ENCODE measurements around the gene GLS2.
"Not testable (repeated sequence)": the region's sequence is repeated elsewhere in the genome, so short reads cannot be mapped to it uniquely, and the experiment has no call there.

GLS2 gene

GRCh38 chr12:56488041-56488955 is at the start of gene GLS2:
TSS of gene GLS2 (minus strand) at chr12:56488161. CDS start at chr12:56488118, 43 bp downstream.
- peak; percentile 33 to 40 for DNase-seq (ENCODE audit: low read depth in 2 of 2)

GRCh38 chr12:56537546-56537945 is 49.6 kb upstream of the GLS2 start:
- no peak for DNase-seq (ENCODE audit: low read depth in 2 of 2)

- DNase-seq (ENCODE audit: low read depth in 2 of 2) = no peak
Observed at GRCh38 chr12:56530390-56531055, 42.6 kb upstream of the GLS2 start.

GRCh38 chr12:56529656-56530055 is 41.7 kb upstream of the GLS2 start:
- DNase-seq (ENCODE audit: low read depth in 2 of 2) = no peak

GRCh38 chr12:56528846-56529245 is 40.9 kb upstream of the GLS2 start:
- peak in 1 of 2 experiments; percentile 37 for DNase-seq (ENCODE audit: low read depth in 2 of 2)

GRCh38 chr12:56522411-56523193 is 34.6 kb upstream of the GLS2 start:
- peak in 1 of 2 experiments; percentile 19 for DNase-seq (ENCODE audit: low read depth in 2 of 2)

GRCh38 chr12:56521590-56522371 is 33.8 kb upstream of the GLS2 start, which contains the start of gene RBMS2:
TSS of gene RBMS2 (plus strand) at chr12:56521820. CDS start at chr12:56522024, 204 bp downstream.
- peak; percentile 73 to 75 for DNase-seq (ENCODE audit: low read depth in 2 of 2)

- DNase-seq (ENCODE audit: low read depth in 2 of 2) = no peak
Observed at GRCh38 chr12:56521209-56521589, 33.2 kb upstream of the GLS2 start.

GRCh38 chr12:56520506-56520905 is 32.5 kb upstream of the GLS2 start:
- DNase-seq (ENCODE audit: low read depth in 2 of 2) = no peak

GRCh38 chr12:56520048-56520447 is 32.1 kb upstream of the GLS2 start:
- DNase-seq (ENCODE audit: low read depth in 2 of 2) = no peak

GRCh38 chr12:56518570-56518969 is 30.6 kb upstream of the GLS2 start:
- no peak for DNase-seq (ENCODE audit: low read depth in 2 of 2)

- DNase-seq (ENCODE audit: low read depth in 2 of 2) = no peak
Observed at GRCh38 chr12:56517854-56518253, 29.9 kb upstream of the GLS2 start.

GRCh38 chr12:56514014-56514318 is 26.0 kb upstream of the GLS2 start:
- DNase-seq (ENCODE audit: low read depth in 2 of 2) = not testable (repeated sequence)

GRCh38 chr12:56510786-56511185 is 22.8 kb upstream of the GLS2 start:
- DNase-seq (ENCODE audit: low read depth in 2 of 2) = no peak

- not testable (repeated sequence) for DNase-seq (ENCODE audit: low read depth in 2 of 2)
Observed at GRCh38 chr12:56499879-56500278, 11.9 kb upstream of the GLS2 start.

- DNase-seq (ENCODE audit: low read depth in 2 of 2) = not testable (repeated sequence)
Observed at GRCh38 chr12:56499452-56499851, 11.5 kb upstream of the GLS2 start.

- DNase-seq (ENCODE audit: low read depth in 2 of 2) = not testable (repeated sequence)
Observed at GRCh38 chr12:56498126-56498902, 10.4 kb upstream of the GLS2 start.

- not testable (repeated sequence) for DNase-seq (ENCODE audit: low read depth in 2 of 2)
Observed at GRCh38 chr12:56496704-56497103, 8.7 kb upstream of the GLS2 start.

GRCh38 chr12:56494481-56494880 is 6.5 kb upstream of the GLS2 start:
- not testable (repeated sequence) for DNase-seq (ENCODE audit: low read depth in 2 of 2)

GRCh38 chr12:56494106-56494415 is 6.1 kb upstream of the GLS2 start:
- not testable (repeated sequence) for DNase-seq (ENCODE audit: low read depth in 2 of 2)
